GM13977 (cell line): ENCODE results near the gene JMJD8.

Source experiments
- DNase-seq: peaks from one replicate; pipeline ENCODE4 v3.0.0; 2012; ENCODE audit warnings: low spot score
- in situ Hi-C: fragments of 300-500 bp; cut with MboI; formaldehyde crosslinking; loops from one replicate; pipeline ENCODE4 v1.12.0; 2022; ENCODE audit warnings: low sequenced_read_pairs, low pct_unique_long_range_greater_than_20kb, mixed read lengths, inconsistent platforms; ENCODE audit not compliant: unreplicated experiment
- TF ChIP-seq, protein P1 (sequence below): IDR thresholded peaks from 2 replicates; pipeline ENCODE4 v1.5.1; 2012; ENCODE audit warnings: mild to moderate bottlenecking, control low read depth; ENCODE audit not compliant: insufficient read depth; ENCODE audit errors: extremely low read depth, missing control alignments

Gene JMJD8

DNA sequence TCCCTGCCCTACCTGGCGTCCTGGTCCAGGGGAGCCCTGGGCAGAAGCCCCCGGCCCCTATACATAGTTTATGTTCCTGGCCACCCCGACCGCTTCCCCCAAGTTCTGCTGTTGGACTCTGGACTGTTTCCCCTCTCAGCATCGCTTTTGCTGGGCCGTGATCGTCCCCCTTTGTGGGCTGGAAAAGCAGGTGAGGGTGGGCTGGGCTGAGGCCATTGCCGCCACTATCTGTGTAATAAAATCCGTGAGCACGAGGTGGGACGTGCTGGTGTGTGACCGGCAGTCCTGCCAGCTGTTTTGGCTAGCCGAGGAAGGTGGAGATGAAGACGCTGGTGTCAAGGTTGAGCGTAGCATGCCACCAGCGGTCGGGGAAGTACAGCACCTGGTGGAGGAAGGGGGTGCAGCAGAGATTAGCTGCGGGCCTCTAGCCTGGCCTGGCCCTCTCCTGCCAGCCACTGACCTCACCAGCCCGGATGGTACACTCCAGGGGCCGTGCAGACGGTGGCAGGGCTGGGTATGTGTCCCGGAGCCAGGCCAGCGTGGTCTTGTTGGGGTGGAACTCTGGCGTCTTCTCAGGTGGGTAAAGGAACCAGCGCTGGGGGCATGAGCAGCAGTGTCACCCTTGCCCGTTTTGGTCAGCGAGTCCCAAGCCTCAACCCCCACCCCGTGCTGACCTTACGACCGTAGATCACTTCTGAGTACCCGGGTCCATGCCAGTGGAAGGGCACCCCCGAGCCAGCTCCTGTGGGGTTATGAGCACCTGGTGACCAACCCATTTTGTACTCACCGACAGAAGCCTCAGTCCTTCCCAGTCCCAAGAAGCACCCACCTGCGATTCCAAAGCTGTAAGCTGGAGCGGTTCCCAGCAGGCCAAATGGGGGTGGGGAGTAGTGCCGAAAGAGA is 1.4 kb downstream of the JMJD8 start:
- DNase-seq = no peak
- TF ChIP-seq, protein P1, sequence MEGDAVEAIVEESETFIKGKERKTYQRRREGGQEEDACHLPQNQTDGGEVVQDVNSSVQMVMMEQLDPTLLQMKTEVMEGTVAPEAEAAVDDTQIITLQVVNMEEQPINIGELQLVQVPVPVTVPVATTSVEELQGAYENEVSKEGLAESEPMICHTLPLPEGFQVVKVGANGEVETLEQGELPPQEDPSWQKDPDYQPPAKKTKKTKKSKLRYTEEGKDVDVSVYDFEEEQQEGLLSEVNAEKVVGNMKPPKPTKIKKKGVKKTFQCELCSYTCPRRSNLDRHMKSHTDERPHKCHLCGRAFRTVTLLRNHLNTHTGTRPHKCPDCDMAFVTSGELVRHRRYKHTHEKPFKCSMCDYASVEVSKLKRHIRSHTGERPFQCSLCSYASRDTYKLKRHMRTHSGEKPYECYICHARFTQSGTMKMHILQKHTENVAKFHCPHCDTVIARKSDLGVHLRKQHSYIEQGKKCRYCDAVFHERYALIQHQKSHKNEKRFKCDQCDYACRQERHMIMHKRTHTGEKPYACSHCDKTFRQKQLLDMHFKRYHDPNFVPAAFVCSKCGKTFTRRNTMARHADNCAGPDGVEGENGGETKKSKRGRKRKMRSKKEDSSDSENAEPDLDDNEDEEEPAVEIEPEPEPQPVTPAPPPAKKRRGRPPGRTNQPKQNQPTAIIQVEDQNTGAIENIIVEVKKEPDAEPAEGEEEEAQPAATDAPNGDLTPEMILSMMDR = no peak
- in situ Hi-C loops = no loop called here

DNA sequence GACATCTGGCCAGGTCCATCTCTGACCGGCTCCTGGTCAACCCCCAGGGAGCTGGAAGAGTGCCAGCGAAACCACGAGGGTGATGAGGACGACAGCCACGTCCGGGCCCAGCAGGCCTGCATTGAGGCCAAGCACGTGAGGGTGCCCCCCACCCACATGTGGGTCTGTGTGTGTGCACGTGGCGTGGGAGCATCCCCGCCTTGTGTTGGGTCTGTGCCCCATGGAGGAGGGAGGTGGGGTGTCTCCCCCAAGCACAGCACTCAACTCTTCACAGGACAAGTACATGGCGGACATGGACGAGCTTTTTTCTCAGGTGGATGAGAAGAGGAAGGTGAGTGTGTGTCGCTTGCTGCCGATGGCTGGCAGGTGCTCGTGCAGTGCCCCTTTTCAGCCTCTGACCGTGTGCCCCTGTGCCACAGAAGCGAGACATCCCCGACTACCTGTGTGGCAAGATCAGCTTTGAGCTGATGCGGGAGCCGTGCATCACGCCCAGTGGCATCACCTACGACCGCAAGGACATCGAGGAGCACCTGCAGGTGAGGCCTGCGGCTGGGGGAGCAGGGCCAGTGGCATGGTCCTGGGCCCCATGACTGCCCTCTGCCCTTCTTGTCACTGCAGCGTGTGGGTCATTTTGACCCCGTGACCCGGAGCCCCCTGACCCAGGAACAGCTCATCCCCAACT is 2.2 kb downstream of the JMJD8 start:
- TF ChIP-seq, protein P1 = no peak
- DNase-seq = no peak
- in situ Hi-C loops = no loop called here

DNA sequence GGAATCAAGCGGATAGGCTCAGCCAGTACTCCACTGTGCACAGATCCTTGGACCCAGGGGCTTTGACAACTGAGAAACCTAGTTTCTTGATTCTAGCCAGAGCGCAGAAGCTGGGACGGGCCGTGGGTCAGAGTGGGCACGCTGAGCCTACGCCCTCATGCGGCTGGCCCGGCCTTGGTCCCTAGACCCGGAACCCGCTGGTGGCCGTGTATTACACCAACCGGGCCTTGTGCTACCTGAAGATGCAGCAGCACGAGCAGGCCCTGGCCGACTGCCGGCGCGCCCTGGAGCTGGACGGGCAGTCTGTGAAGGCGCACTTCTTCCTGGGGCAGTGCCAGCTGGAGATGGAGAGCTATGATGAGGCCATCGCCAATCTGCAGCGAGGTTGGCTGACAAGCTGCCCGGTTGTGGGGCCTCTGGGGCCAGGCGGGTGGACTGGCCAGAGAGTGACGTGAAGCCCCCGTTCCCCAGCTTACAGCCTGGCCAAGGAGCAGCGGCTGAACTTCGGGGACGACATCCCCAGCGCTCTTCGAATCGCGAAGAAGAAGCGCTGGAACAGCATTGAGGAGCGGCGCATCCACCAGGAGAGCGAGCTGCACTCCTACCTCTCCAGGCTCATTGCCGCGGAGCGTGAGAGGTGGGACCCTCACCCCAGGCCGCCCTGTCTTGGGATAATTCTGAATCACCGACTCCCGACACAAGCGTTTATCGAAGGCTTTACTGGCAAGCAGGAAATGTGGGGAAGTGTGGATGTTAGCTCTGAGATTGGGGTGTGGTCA is 3.0 kb downstream of the JMJD8 start:
- in situ Hi-C loops = no loop called here
- DNase-seq = no peak
- TF ChIP-seq, protein P1 = peak; percentile 25

DNA sequence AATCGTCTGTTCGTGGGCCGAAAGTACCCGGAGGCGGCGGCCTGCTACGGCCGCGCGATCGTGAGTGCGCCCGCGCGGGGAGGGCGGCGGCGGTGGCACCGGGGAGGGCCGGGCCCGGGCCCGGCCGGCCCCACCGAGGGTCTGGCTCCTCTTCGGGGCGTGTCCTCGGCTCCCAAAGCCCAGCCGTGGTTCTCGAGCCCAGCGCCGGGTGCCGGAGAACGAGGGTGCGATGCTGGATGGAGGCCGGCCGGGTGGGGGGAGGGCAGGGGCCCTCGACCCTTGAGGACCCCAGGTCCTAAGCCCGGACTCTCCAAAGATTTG is 3.5 kb downstream of the JMJD8 start:
- DNase-seq = no peak
- in situ Hi-C loops = no loop called here
- TF ChIP-seq, protein P1 = no peak

DNA sequence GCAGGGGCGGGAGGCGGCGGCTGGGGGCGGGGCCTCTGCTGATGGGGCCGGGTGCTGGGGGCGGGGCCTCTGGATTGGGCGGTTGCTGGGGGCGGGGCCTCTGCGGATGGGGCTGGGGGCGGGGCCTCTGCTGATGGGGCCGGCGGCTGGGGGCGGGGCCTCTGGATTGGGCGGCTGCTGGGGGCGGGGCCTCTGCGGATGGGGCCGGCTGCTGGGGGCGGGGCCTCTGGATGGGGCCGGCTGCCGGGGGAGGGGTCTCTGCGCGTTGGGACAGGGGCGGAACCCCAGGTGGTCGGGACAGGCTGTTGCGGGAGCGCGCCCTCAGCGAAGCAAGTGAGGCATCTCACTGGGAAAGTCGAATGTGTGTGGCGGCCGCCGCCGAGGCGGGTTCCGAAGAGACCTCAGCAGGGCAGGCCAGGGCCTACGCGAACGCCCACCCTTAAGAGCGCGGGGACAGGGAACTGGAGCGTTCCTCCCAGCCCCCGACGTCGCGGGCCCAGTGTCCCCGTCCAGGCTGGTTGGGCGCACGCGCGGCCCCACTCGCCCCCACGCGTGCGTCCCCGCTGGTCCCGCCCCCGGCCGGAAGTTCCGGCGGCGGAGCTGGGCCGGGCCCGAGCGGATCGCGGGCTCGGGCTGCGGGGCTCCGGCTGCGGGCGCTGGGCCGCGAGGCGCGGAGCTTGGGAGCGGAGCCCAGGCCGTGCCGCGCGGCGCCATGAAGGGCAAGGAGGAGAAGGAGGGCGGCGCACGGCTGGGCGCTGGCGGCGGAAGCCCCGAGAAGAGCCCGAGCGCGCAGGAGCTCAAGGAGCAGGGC is 4.1 kb downstream of the JMJD8 start, which contains the start of gene STUB1:
STUB1 (plus strand) TSS at position 597 of the 811 bp plus-strand sequence; CDS start at position 713, 116 bp downstream.
- in situ Hi-C loops = no loop called here
- TF ChIP-seq, protein P1 = no peak
- peak; percentile 92 for DNase-seq
